GM19193 (cell line): ENCODE measurements around the gene LIPA.

Experiments used
- POLR2A ChIP-seq: IDR thresholded peaks from 4 replicates; pipeline ENCODE4 v1.6.1; 2011; ENCODE audit not compliant: insufficient read depth, insufficient read length; ENCODE audit errors: extremely low read depth

Gene LIPA

GRCh38 chr10:89251409-89252224 lies at the start of gene LIPA:
Gene LIPA (minus strand): TSS chr10:89251775. CDS start chr10:89247648, 4,127 bp downstream.
- TF ChIP-seq POLR2A: peak; percentile 89

- TF ChIP-seq POLR2A: no peak
Observed at GRCh38 chr10:89301232-89301631, 49.7 kb upstream of the LIPA start.

GRCh38 chr10:89299031-89299430 lies 47.5 kb upstream of the LIPA start:
- no peak for TF ChIP-seq POLR2A

GRCh38 chr10:89297791-89298190 lies 46.2 kb upstream of the LIPA start:
- TF ChIP-seq POLR2A: no peak

- no peak for TF ChIP-seq POLR2A
Observed at GRCh38 chr10:89297356-89297755, 45.8 kb upstream of the LIPA start.

GRCh38 chr10:89296220-89296648 lies 44.7 kb upstream of the LIPA start:
- TF ChIP-seq POLR2A: no peak

GRCh38 chr10:89295597-89295996 lies 44.0 kb upstream of the LIPA start:
- TF ChIP-seq POLR2A: no peak

GRCh38 chr10:89294721-89295239 lies 43.2 kb upstream of the LIPA start:
- no peak for TF ChIP-seq POLR2A

- no peak for TF ChIP-seq POLR2A
Observed at GRCh38 chr10:89283936-89284475, 32.4 kb upstream of the LIPA start.

GRCh38 chr10:89283025-89283935 lies 31.7 kb upstream of the LIPA start:
- TF ChIP-seq POLR2A: no peak

GRCh38 chr10:89281606-89282395 lies 30.2 kb upstream of the LIPA start:
- no peak for TF ChIP-seq POLR2A

GRCh38 chr10:89280508-89280907 lies 28.9 kb upstream of the LIPA start:
- no peak for TF ChIP-seq POLR2A

- TF ChIP-seq POLR2A: no peak
Observed at GRCh38 chr10:89279421-89279869, 27.9 kb upstream of the LIPA start.

GRCh38 chr10:89278900-89279392 lies 27.4 kb upstream of the LIPA start:
- no peak for TF ChIP-seq POLR2A
